Measurements from ENCODE around the gene MTNR1B. TPM values are rescaled to one million over a fixed set of nuclear protein-coding genes. Genes with fewer than 3 reads are reported as not detected.

Gene MTNR1B

GRCh38 chr11:93031386-93031785 is 61.9 kb downstream of the MTNR1B start:
- H3K23ac ChIP-seq (ENCODE audit: low read depth, low read length, poor library complexity) = no peak overlapping the region
- H2BK15ac ChIP-seq (ENCODE audit: low read length) = no peak overlapping the region
- H3K36me3 ChIP-seq (replicated peaks in 1 of 2; ENCODE audit: control insufficient read depth in 2 of 2, insufficient read depth in 2 of 2, low read length in 2 of 2) = peaks cover 0 to 2% of the 10 kb centered on the region in 2 donors
- H3K27me3 ChIP-seq (ENCODE audit: control insufficient read depth in 3 of 3, insufficient read depth in 3 of 3, low read depth in 1 of 3, low read length in 3 of 3) = no peaks in the 10 kb centered on the region
- no peaks in the 10 kb centered on the region for H3K79me1 ChIP-seq (ENCODE audit: low read depth, low read length)
- no peak overlapping the region for H3K4ac ChIP-seq (ENCODE audit: low read length)
- DNase-seq (ENCODE audit: low spot score) = no peak
- no peak overlapping the region for H2BK12ac ChIP-seq (ENCODE audit: low read length)
- H3K4me1 ChIP-seq (ENCODE audit: control insufficient read depth in 2 of 2, insufficient read depth in 1 of 2, low read depth in 1 of 2, low read length in 2 of 2) = peaks cover 0 to 3% of the 10 kb centered on the region in 2 donors
- H2AFZ ChIP-seq (ENCODE audit: low read length) = peak overlapping the region; percentile 35
- no peak overlapping the region for H3K18ac ChIP-seq (ENCODE audit: low read length)
- H3K4me3 ChIP-seq (ENCODE audit: low read length in 2 of 2) = no peak overlapping the region
- H3K9me3 ChIP-seq (replicated peaks in 1 of 2; ENCODE audit: control insufficient read depth in 2 of 2, insufficient read depth in 1 of 2, low read depth in 1 of 2, low read length in 2 of 2) = peaks cover 0 to 3% of the 10 kb centered on the region in 2 donors
- H3K9ac ChIP-seq (ENCODE audit: low read depth, low read length, poor library complexity) = no peak overlapping the region
- no peak overlapping the region for H4K91ac ChIP-seq (ENCODE audit: low read depth, low read length, poor library complexity)
- no peak overlapping the region for H2BK5ac ChIP-seq (ENCODE audit: low read length)
- H2BK120ac ChIP-seq (ENCODE audit: low read depth, low read length) = no peak overlapping the region
- WGBS, 2 donors (ENCODE audit: extremely low coverage in 2 of 2, insufficient read length in 2 of 2, insufficient replicate concordance in 1 of 2) = no CpG with 5 or more reads among the region's 8 CpGs
- no peak overlapping the region for H3K27ac ChIP-seq (replicated peaks; ENCODE audit: low read length)
- no peak overlapping the region for H4K8ac ChIP-seq (ENCODE audit: low read depth, low read length)
- H2AK5ac ChIP-seq (ENCODE audit: low read depth, low read length) = no peak overlapping the region
- no peak overlapping the region for H3K14ac ChIP-seq (ENCODE audit: low read length)
- no peak overlapping the region for H3K4me2 ChIP-seq (ENCODE audit: insufficient read depth, low read length, poor library complexity, severe bottlenecking)

Small RNAs within 50 kb of the gene (small RNA-seq; reads per million reads assigned to genes)
- gene SNRPGP16 (ENCODE audit: insufficient read depth) = not detected
